ENCODE data around the gene SCN8A.

- TF ChIP-seq EP300 (IDR thresholded peaks at IDR 0.05) (no peak), CTCF (IDR thresholded peaks at IDR 0.05) (no peak), POLR2A (IDR thresholded peaks at IDR 0.05) (no peak)
Measured at GRCh38 chr12:51759695-51760094, 168.7 kb downstream of the SCN8A start.

Data from ovary (tissue), 3 donors.